ENCODE data around the gene ANKRD12.

DNA sequence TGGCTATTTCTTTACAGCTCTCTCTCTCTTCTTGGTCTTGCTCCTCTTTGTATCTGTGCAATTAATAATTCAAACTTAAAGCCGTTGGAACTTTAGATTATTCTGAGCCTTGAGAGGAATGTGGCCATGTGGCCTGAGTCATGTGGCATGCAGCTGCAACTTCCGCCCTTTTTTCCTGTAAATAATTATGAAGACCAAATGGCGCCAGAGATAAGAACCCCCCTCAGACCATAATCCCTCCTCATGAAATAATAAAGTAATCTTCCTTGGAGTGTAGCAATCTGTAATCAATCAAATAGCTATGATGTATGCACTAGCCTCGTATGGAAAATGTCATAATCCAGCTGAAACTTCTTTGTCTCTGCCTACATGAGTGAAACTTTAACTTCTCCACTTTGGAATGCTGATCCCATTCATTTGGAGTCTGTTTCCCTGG is 184.5 kb downstream of the ANKRD12 start:
- TF ChIP-seq POLR2A (IDR thresholded peaks at IDR 0.05; ENCODE audit: low read depth, low read length) (no peak), POLR2AphosphoS5 (IDR thresholded peaks at IDR 0.05; ENCODE audit: low read depth, low read length) (no peak), TAF1 (IDR thresholded peaks at IDR 0.05; ENCODE audit: low read depth, low read length) (no peak), POU2F2 (IDR thresholded peaks at IDR 0.05; ENCODE audit: low read depth, low read length) (no peak)
